Ishikawa (cell line): ENCODE results near the gene C9orf43.

Source experiments
- CEBPB ChIP-seq: IDR thresholded peaks from 2 replicates; pipeline ENCODE4 v1.6.1; 2012
- CREB1 ChIP-seq: IDR thresholded peaks from 2 replicates; pipeline ENCODE4 v1.6.1; 2012; ENCODE audit warnings: low read depth
- EGR1 ChIP-seq: IDR thresholded peaks from 2 replicates; pipeline ENCODE4 v1.6.1; 2012
- EP300 ChIP-seq: IDR thresholded peaks from 2 replicates; pipeline ENCODE4 v1.6.1; 2012; ENCODE audit warnings: borderline replicate concordance
- FOXM1 ChIP-seq: IDR thresholded peaks from 2 replicates; pipeline ENCODE4 v1.6.1; 2012; ENCODE audit warnings: low read depth, borderline replicate concordance
- NFIC ChIP-seq: IDR thresholded peaks from 2 replicates; pipeline ENCODE4 v1.6.1; 2012
- TAF1 ChIP-seq: IDR thresholded peaks from 2 replicates; pipeline ENCODE4 v1.6.1; 2012; ENCODE audit warnings: low read depth, mild to moderate bottlenecking
- YY1 ChIP-seq: IDR thresholded peaks from 2 replicates; pipeline ENCODE4 v1.6.1; 2012; ENCODE audit warnings: low read depth
- TF ChIP-seq, protein P1 (sequence below): IDR thresholded peaks from 2 replicates; pipeline ENCODE4 v1.6.1; 2012
- TF ChIP-seq, protein P2 (sequence below): IDR thresholded peaks from 2 replicates; pipeline ENCODE4 v1.6.1; 2012; ENCODE audit warnings: low read depth, mild to moderate bottlenecking

DNA sequence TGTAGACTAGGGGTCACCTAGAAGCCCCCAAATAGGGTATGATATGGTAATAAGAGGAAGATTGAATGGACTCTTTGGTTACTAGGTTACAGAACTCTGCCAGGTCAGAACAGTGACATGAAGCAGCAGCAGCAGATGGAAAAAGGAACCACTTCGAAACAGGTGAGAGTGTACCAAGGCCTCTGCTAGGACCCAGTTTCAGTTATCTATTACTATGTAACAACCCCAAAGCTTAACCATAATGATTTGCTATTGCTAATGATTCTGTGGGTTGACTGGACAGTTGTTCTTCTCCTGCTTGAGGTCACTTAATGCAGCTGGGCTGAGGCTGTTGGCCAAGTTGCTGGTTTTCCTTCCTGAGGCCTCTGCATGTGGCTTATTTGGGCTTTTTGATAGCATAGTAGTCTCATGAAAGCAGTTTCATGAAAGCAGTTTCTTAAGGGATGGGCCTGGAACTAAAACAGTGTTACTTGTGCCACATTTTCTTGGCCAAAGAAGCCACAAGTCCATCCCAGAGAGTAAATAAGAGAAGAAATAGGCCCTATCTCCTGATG lies 17.6 kb downstream of the C9orf43 start:
- TF ChIP-seq, protein P1, sequence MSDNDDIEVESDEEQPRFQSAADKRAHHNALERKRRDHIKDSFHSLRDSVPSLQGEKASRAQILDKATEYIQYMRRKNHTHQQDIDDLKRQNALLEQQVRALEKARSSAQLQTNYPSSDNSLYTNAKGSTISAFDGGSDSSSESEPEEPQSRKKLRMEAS, result no peak
- TF ChIP-seq NFIC, result no peak
- no peak for TF ChIP-seq EGR1
- TF ChIP-seq TAF1, result no peak
- TF ChIP-seq YY1, result no peak
- TF ChIP-seq EP300, result no peak
- TF ChIP-seq CREB1, result no peak
- TF ChIP-seq, protein P2, sequence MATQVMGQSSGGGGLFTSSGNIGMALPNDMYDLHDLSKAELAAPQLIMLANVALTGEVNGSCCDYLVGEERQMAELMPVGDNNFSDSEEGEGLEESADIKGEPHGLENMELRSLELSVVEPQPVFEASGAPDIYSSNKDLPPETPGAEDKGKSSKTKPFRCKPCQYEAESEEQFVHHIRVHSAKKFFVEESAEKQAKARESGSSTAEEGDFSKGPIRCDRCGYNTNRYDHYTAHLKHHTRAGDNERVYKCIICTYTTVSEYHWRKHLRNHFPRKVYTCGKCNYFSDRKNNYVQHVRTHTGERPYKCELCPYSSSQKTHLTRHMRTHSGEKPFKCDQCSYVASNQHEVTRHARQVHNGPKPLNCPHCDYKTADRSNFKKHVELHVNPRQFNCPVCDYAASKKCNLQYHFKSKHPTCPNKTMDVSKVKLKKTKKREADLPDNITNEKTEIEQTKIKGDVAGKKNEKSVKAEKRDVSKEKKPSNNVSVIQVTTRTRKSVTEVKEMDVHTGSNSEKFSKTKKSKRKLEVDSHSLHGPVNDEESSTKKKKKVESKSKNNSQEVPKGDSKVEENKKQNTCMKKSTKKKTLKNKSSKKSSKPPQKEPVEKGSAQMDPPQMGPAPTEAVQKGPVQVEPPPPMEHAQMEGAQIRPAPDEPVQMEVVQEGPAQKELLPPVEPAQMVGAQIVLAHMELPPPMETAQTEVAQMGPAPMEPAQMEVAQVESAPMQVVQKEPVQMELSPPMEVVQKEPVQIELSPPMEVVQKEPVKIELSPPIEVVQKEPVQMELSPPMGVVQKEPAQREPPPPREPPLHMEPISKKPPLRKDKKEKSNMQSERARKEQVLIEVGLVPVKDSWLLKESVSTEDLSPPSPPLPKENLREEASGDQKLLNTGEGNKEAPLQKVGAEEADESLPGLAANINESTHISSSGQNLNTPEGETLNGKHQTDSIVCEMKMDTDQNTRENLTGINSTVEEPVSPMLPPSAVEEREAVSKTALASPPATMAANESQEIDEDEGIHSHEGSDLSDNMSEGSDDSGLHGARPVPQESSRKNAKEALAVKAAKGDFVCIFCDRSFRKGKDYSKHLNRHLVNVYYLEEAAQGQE, result no peak
- no peak for TF ChIP-seq CEBPB
- no peak for TF ChIP-seq FOXM1
